Mesothelial cell of epicardium (in vitro differentiated cells): Measurements from ENCODE around the gene CYTH3. TPM values are rescaled to one million over a fixed set of nuclear protein-coding genes. Genes with fewer than 3 reads are reported as not detected.

ENCODE experiments used
- DNase-seq, 2 experiments: peaks; one replicate each; pipeline ENCODE4 v3.0.0; 2021; ENCODE audit warnings: low spot score in 2 of 2; ENCODE audit not compliant: unreplicated experiment in 2 of 2
- H3K27ac Mint-ChIP-seq: 2 replicates; pipeline ENCODE4 v1.8.0; 2021; ENCODE audit warnings: mixed read lengths
- H3K27me3 Mint-ChIP-seq: 2 replicates; pipeline ENCODE4 v1.8.0; 2021; ENCODE audit warnings: low read depth, mixed read lengths
- H3K36me3 Mint-ChIP-seq: 2 replicates; pipeline ENCODE4 v1.8.0; 2021; ENCODE audit warnings: mixed read lengths
- H3K4me1 Mint-ChIP-seq: 2 replicates; pipeline ENCODE4 v1.8.0; 2021; ENCODE audit warnings: mixed read lengths
- H3K4me3 Mint-ChIP-seq: 2 replicates; pipeline ENCODE4 v1.8.0; 2021; ENCODE audit warnings: mild to moderate bottlenecking, moderate library complexity, mixed read lengths
- H3K9me3 Mint-ChIP-seq: 2 replicates; pipeline ENCODE4 v1.8.0; 2021; ENCODE audit warnings: mixed read lengths
- CTCF ChIP-seq: fragments of 200-600 bp; sonication (generic); IDR thresholded peaks from one replicate; pipeline ENCODE4 v1.5.0; 2021; ENCODE audit warnings: antibody characterized with exemption; ENCODE audit not compliant: unreplicated experiment
- total RNA-seq: library from RNA; stranded (reverse); gene quantifications from 3 replicates; pipeline ENCODE4 v1.2.1, GENCODE V29; 2021

CYTH3 gene
- total RNA-seq, 1 donor from 2014 or later: 29.2 TPM

GRCh38 chr7:6167587-6168476, 104.6 kb downstream of the CYTH3 start:
- no peak overlapping the region for H3K27ac Mint-ChIP-seq
- H3K27me3 Mint-ChIP-seq: no peaks in the 10 kb centered on the region
- no peak for TF ChIP-seq CTCF
- H3K4me3 Mint-ChIP-seq: no peak overlapping the region
- peaks cover 36% of the 10 kb centered on the region for H3K4me1 Mint-ChIP-seq
- H3K9me3 Mint-ChIP-seq: no peaks in the 10 kb centered on the region
- H3K36me3 Mint-ChIP-seq: peaks cover 11% of the 10 kb centered on the region
- DNase-seq: no peak

GRCh38 chr7:6167004-6167551, 105.3 kb downstream of the CYTH3 start:
- no peak for TF ChIP-seq CTCF
- Mint-ChIP-seq H3K4me3 (no peak overlapping the region), H3K27ac (peak overlapping the region; percentile 56), H3K36me3 (peaks cover 11% of the 10 kb centered on the region), H3K27me3 (no peaks in the 10 kb centered on the region), H3K4me1 (peaks cover 32% of the 10 kb centered on the region), H3K9me3 (no peaks in the 10 kb centered on the region)
- no peak for DNase-seq

- no peaks in the 10 kb centered on the region for H3K9me3 Mint-ChIP-seq
- no peaks in the 10 kb centered on the region for H3K27me3 Mint-ChIP-seq
- TF ChIP-seq CTCF: no peak
- H3K4me3 Mint-ChIP-seq: no peak overlapping the region
- no peak for DNase-seq
- H3K27ac Mint-ChIP-seq: peak overlapping the region; percentile 56
- H3K4me1 Mint-ChIP-seq: peaks cover 27% of the 10 kb centered on the region
- peaks cover 9% of the 10 kb centered on the region for H3K36me3 Mint-ChIP-seq
Measured at GRCh38 chr7:6166443-6166891, 106.0 kb downstream of the CYTH3 start.

DNA sequence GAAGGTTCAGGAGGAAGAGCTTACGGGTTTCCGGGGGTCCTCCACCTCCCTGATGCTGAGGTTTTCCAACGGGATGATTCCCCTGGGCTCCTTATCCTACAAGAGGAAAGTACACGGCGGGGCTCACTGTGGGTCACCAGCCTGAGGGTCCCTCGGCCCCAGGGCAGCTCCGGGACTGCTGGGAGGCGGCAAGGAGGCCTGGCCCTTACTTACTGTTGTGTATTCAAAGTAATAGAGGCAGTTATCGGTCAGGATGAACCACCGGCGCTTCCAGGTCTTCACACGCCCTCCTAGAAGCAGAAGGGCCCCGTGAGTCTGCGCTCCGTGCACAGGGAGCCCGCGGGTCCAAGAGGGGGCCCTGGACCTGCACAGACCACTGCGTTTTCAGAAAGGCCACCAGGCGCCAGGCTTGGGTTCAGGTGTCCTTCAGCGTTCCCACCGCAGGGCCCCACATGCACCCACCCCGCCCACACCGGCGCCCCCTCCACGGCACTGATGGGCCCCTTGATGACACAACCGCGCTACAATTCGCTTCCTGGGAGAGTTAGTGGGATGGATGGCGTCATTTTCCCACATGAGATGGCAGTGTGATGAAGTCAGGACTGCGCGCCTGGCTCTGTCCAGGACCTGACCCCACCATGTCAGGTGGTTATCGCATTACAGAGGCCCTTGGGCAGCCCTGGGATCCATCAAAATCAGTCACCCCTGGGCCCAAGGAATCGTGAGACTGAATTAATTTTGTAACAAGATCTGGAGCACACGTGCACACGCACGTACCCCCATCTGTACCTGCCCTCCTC, 106.7 kb downstream of the CYTH3 start:
- Mint-ChIP-seq H3K4me3 (no peak overlapping the region), H3K4me1 (peaks cover 26% of the 10 kb centered on the region), H3K27ac (no peak overlapping the region), H3K27me3 (no peaks in the 10 kb centered on the region), H3K36me3 (peaks cover 9% of the 10 kb centered on the region), H3K9me3 (no peaks in the 10 kb centered on the region)
- no peak for TF ChIP-seq CTCF
- DNase-seq: no peak

DNA sequence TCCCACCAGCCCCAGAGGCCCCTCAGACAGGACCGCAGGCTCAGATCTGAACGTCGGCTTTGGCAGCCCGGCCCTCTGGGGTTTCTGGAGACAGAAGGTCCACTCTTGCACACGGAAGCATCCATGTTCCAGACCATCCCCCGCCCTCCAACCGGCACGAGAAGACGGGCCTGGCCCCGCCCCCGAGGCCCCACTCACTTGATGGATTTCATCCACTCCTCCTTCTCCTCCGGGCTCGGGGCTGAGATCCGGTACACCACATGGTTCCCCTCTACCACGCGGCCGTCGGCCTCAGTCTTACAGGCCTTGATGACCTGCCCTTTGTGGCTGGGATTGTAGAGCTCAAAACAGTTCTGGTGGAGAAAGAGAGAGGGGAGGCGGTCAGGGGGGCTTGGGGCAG, 107.3 kb downstream of the CYTH3 start:
- Mint-ChIP-seq H3K27ac (peak overlapping the region; percentile 8), H3K36me3 (peaks cover 9% of the 10 kb centered on the region), H3K4me3 (no peak overlapping the region), H3K4me1 (peaks cover 31% of the 10 kb centered on the region), H3K9me3 (no peaks in the 10 kb centered on the region), H3K27me3 (no peaks in the 10 kb centered on the region)
- no peak for TF ChIP-seq CTCF
- DNase-seq: no peak
